Testis (tissue), 2 donors: Measurements from ENCODE around the gene TAS2R40.

ENCODE experiments used
- CTCF ChIP-seq, 3 experiments: fragments of 450-650 bp in 2 of 3; fragments of 200-600 bp in 1 of 3; sonication (generic) in 1 of 3; IDR thresholded peaks; one replicate each; pipeline ENCODE4 v1.5.1; 2016 to 2019; ENCODE audit warnings: antibody characterized with exemption in 3 of 3, mild to moderate bottlenecking in 2 of 3, moderate library complexity in 1 of 3
- POLR2A ChIP-seq: fragments of 450-650 bp; IDR thresholded peaks from one replicate; pipeline ENCODE4 v1.6.1; 2017; ENCODE audit warnings: antibody characterized with exemption, mild to moderate bottlenecking, moderate library complexity

- TF ChIP-seq CTCF (IDR thresholded peaks at IDR 0.05) (no peak), POLR2A (no peak)
Measured at GRCh38 chr7:143238289-143238980, 16.6 kb downstream of the TAS2R40 start.
